GM19395 (cell line): ENCODE results near the gene EIF4G3.

Experiments used
- ATAC-seq: cut with Tn5 transposase; IDR thresholded peaks from one replicate; pipeline ENCODE4 v1.9.1; 2021; ENCODE audit warnings: mild to moderate bottlenecking, moderate library complexity; ENCODE audit not compliant: unreplicated experiment

Gene EIF4G3

DNA sequence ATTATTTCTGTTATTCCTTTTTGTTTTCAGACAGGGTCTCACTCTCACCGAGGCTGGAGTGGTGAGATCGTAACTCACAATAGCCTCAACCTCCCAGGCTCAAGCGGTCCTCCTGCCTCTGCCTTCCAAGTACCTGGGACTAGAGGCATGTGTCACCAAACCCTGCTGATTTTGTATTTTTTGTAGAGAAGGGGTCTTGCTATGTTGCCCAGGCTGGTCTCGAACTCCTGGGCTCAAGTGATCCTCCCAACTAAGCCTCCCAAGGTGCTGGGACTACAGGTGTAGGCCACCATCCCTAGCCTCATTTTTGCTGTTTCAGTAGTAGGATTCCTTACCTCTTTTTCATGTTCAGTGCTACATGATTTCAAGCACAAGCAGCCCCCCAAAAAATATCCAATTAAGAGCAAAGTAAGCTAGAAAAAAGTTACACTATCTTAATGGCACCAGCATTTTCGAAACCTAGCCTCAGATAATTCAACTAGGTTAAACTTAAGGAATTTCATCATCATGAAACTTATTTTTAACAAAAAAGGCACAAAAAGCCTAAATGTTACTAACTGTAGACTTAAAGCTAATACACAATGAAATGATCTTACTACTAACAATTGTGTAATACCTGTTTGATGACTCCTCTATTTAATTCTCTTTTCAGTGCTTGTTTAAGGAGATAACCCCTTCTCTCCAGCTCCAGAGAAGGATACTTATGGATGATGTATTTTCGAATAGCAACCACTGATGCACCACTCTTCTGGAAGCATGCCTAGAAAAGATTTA lies 406.2 kb downstream of the EIF4G3 start:
- ATAC-seq: no peak

DNA sequence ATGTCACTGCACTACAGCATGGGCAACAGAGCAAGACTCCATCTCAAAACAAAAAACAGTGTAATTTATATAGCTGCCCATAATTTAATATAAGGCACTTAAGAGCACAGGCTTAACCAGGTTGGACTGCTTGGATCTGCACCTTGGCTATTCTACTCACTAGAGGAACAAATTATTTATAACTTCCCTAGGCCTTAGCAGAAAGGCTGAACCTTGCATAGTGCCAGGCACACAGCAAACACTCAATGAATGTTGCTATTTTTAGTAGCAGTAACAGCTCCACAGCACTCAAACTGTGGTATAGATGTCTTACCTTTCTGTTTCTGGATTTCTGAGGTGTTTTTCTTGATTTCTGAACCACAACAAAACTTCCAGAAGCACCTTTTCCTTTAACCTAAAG lies 409.4 kb downstream of the EIF4G3 start:
- ATAC-seq: no peak

GRCh38 chr1:20763417-20763816 lies 413.3 kb downstream of the EIF4G3 start:
- ATAC-seq: no peak

- no peak for ATAC-seq
Measured at GRCh38 chr1:20760322-20760721, 416.4 kb downstream of the EIF4G3 start.
